GM19372 (cell line): Measurements from ENCODE around the gene C6.

Source experiments
- ATAC-seq: cut with Tn5 transposase; IDR thresholded peaks from one replicate; pipeline ENCODE4 v1.9.1; 2021; ENCODE audit warnings: mild to moderate bottlenecking, low read depth, moderate library complexity; ENCODE audit not compliant: unreplicated experiment

The C6 gene

GRCh38 chr5:41143131-41143901, 70.0 kb downstream of the C6 start:
- ATAC-seq, result no peak

DNA sequence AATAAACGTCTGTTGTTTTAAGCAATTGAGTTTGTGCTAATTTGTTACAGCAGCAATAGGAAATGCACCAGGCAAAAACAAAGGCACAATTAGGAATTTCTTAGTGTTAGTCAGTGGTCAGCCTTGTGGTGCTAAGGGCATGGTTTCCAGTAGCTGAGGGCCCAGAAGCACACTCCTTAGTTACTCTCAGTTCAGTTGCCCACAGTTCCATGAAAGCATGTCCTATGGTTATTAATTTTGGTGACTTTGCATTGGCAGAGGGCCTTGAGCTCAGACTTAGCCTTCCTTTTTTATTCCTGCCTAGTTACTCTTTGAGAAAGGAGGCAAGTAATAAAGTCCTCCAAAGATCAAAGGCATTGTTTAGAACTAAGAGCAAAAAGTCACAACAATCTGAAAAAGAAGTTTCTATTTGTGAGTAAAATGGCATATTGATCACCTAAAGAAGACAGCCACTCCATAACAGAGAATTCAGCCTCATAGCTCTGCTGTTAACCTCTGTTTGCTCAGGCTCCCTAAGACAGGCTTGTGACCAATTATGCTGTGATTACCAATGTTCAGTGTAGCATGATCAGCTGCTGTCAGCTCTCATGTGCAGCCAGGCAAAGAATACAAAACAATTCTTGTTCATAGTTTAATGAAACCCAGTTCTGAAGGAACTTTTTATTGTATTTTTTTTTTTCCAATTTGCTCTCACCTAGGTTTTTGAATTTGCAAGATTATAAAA, 85.2 kb downstream of the C6 start:
- ATAC-seq, result no peak

DNA sequence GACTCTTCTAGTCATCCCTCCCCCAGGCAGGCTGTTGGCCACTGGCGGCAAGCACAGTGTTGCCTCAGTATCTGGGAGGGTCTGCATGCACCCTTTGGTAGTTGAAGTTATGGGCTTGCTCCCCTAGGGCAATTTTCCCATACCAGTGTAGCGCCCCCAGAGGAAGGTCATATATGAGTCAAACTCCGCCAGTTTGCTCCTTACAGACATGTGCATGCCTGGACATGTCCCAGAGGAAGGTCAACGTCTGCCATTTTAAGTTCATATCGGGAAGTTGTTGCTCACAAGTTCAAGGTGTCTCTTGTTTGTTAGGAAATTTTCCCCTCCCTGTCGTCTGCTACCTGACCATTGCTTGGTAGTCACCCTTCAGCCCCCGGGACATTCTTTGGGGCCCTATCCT, 90.9 kb downstream of the C6 start:
- ATAC-seq, result no peak

DNA sequence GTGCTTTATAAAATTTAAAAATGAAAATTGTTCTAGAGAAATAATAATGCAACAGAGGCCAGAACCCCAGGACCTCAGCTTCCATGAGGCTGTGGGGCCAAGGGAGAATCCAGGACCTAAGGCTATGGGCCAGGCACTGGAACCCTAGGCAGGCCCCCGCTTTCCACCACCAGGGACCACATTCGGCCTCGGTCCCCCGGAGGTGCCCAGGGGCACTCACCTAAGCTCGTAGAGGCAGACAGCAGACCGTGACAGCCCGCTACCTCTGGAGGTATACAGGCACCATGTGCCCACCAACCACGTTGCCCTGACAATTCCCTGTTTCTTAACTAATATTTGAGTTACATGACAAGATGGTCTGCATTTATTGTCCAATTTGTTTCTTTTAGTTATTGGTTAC, 92.7 kb downstream of the C6 start:
- no peak for ATAC-seq

DNA sequence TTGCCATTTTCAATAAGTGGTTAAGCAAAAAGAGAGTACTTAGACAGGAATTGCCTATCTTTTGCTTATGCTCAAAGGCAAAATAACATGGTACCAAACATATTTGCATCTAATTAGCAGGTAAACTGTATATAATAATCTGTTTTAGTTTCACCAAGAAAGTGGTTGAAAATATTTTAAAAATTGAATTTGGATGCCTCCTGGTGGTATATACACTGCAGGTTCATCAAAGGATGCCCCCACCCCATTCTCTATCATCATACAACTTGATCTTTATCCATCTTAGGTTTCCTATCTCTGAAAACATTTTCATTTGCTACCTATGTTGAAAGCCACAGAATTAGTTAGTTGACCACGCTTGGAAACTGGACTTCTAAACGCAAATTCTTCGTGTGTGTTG, 95.2 kb downstream of the C6 start:
- no peak for ATAC-seq

DNA sequence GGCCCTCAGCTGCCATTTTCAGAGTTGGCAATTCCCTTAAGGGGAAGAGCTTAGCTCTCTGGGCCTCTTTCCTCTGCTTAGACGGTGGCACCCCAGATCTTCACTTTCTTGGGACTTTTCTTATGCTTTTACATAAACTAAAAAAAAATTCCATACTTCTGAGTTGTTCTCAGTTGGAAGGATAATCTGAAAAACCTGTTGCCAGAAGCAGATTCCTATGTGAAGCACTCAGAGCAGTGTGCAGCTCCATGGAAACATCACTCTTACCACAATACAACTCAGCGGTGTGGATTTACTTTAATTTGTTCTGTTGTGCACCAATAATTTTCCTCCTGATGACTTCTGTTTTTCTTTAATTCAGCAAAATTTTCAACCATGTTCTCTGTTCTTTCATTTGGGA, 98.1 kb downstream of the C6 start:
- no peak for ATAC-seq

- ATAC-seq, result no peak
Measured at GRCh38 chr5:41112486-41113455, 100.6 kb downstream of the C6 start.

- no peak for ATAC-seq
Measured at GRCh38 chr5:41109186-41109585, 104.1 kb downstream of the C6 start.

- ATAC-seq, result no peak
Measured at GRCh38 chr5:41102341-41102740, 111.0 kb downstream of the C6 start.

GRCh38 chr5:41097642-41098041, 115.7 kb downstream of the C6 start:
- ATAC-seq, result no peak

- ATAC-seq, result no peak
Measured at GRCh38 chr5:41095324-41096101, 117.8 kb downstream of the C6 start.

- ATAC-seq, result no peak
Measured at GRCh38 chr5:41094871-41095270, 118.5 kb downstream of the C6 start.

DNA sequence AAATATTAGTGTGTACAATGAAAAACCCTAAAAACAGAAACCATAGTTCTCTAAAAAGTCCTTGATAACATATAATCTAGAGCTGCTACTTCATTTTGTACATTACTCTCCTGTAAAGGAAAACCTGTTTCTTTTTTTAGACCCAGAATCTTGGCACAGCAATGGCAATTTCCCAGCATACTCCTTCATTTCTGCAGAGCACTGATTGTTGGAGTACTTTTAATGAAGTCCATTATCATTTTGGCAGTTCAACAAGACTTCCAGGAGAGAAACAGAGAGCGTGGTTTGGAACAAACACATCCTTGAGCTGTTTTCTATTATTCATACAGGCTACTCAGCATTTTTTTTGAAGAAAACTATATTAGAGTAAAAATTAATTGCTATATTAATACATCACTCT, 119.5 kb downstream of the C6 start:
- no peak for ATAC-seq
